ENCODE results near the gene SNHG17. TPM values are rescaled to one million over a fixed set of nuclear protein-coding genes. Genes with fewer than 3 reads are reported as not detected.
"Not testable (repeated sequence)": the region's sequence is repeated elsewhere in the genome, so short reads cannot be mapped to it uniquely, and the experiment has no call there.

Gene SNHG17
- total RNA-seq, 2 donors from 2014 or later, result 15.8 to 43.5 TPM

DNA sequence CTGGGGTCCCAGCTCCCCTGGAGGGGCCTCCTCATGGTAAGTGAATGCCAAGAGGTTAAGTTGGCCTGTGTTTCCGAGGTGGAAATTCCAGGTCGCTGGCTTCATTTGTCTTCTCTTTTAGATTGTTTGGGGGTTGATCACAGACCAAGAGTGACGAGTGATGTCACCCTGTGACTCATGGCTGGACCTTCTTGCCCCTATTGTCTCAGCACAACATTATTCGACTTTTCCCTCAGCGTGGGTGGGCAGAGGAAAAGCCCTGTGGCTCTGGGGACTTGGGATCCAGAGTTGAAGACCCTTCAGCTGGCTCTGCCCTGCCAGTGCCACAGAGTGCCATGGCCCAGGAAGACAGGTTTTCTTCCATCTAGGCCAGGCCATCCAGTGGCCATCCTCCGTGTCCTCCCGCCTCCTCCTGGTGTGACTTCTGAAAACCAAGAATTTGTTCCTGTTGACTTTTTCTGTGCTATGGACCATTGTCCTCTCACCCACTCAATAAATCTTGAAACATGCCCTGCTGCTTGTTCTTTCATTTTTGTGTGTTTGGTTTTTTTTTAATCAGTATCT is 15.4 kb upstream of the SNHG17 start:
- DNase-seq, result no peak
- intact Hi-C loops (cut with DNase I, micrococcal nuclease), result no loop called here
- no peak for ATAC-seq

DNA sequence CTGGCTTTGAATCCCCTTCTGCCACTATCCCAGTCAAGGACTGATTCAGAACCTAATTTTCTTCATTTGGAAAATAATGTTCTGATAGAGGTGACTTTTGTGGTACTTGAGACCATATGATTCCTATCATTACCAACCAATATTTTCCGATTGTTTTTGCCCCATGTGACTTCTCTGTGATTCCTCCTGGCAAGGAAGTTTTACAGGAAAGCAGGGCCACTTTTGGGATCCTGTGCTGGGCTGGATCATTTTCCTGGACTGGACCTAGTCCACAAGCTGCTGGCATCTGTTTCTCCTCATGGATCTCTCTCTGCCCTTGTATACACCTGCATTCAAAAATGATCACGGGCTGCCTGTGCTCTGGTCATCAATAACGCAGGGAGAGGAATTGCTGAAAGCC is 13.9 kb upstream of the SNHG17 start:
- ATAC-seq (no peak), DNase-seq (no peak)
- intact Hi-C loops (cut with DNase I, micrococcal nuclease), result no loop called here

DNA sequence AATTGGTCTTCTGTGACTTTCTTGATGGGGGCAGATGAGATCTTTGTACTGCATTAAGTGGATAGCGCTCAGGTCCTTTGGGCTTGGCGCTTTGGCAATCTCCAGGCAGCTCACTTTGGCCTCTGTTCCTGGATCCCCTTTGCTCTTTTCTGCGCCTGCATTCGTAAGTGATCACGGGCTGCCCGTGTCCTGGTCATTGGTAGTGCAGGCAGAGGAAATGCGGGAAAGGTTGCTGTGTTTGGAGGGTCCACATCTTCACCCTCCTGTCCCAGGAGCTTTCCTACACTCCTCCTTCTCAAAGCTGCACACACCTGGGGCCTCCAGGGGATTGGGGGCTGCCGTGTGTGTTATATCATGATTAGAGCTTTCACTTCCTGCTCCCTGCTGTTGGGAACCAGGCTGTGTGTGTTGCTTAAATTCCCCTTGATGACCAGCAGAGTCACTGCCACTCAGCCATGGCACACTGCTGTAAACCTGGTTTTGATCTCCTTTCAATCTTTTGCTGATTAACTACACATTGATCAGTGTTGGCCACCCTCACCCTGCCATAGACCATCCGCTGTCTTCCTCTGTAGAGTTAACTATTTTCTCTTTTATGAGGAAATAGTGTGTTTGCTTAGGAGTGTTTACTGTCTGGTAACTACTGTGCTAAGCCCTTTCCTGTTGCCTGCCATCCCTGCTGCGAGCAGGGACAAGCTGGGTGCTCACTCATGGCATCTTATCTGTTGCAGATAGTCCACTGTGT is 13.0 kb upstream of the SNHG17 start:
- DNase-seq (peak in 1 of 2 donors; percentile 17), ATAC-seq (peak; percentile 64)
- intact Hi-C loops (cut with DNase I, micrococcal nuclease), result no loop called here

DNA sequence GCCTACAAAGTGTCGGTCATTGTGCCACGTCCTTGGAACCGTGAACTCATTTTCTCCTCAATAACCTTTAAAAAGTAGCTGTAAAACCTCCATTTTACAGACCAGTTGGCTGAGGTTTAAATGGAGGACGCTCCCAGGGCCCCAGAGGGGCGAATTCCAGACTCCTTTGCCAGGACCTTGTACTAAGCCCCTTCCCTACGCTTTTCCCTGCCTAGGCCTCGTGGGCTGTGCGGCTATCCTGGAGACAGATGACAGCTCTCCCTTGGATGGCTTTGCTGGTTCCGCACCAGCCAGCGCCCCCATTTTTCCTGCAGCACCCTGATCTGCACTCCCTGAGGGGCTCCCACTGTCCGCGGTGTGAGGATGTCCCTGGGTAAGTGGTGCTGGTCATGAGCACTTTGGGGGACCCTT is 12.1 kb upstream of the SNHG17 start:
- DNase-seq (no peak), ATAC-seq (peak; percentile 10)
- intact Hi-C loops (cut with DNase I, micrococcal nuclease), result no loop called here

DNA sequence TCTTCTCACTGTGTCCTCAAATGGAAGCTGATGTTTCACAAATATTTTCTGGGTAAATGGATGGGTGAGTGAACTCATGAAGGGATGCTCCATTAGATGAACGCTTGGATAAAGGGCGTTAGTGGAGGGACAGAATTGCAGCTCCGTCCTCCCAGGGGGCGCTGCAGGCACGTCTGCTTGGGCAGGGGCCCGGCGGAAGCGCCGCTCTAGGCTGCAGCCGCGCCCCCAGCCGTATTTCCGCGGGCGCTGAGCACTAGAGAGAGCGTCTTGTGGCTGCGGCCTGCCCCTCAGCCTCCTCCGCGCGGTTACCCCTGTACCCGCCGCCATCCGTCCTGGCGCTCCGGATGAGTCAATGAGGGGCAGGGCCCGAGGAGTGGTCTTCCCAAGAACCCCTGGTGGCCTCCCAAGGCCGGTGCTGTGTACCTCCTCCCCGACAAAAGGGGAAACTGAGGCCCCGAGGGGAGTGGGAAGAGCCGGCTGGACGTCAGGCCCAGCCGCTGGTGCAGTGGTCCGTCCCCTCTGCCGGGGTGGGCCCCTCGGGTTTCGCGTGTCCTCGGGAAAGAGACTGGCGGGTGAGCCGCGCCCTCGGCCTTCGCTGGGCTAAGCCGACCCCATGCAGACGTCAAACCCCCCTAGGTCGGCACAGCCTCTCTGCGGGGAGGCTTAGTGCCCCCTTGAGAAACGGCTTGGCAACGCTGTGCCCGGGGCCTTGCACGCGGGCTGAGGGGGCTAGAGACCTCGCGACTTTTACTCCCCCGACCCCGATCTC is 11.5 kb upstream of the SNHG17 start:
- ATAC-seq (peak; percentile 89), DNase-seq (peak; percentile 89 to 98)
- intact Hi-C loops (cut with DNase I, micrococcal nuclease), result no loop called here

DNA sequence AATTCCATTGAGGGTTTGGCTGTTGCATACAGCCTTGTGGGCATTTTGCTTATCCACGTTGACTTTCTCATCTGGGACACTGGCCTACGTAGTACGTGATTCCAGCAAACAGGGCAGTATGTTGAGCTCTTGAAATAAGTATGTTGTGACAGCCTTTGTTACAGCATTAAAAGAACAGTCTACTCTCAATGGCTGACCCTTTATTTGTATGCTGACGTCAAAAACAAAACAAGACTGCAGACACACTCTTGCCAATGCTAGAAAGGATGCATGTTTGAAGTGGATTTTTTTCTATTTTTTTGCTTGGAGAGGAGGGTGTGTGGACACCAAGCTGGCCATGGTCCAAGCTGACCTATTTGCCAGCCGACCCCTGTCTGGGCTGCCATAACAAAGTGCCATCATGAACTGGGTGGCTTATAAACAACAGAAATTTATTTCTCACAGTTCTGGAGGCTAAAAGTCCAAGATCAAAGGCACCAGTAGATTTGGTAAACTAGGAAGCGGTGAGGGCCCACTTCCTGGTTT is 10.8 kb upstream of the SNHG17 start:
- DNase-seq (no peak), ATAC-seq (no peak)
- intact Hi-C loops (cut with DNase I, micrococcal nuclease), result no loop called here

DNA sequence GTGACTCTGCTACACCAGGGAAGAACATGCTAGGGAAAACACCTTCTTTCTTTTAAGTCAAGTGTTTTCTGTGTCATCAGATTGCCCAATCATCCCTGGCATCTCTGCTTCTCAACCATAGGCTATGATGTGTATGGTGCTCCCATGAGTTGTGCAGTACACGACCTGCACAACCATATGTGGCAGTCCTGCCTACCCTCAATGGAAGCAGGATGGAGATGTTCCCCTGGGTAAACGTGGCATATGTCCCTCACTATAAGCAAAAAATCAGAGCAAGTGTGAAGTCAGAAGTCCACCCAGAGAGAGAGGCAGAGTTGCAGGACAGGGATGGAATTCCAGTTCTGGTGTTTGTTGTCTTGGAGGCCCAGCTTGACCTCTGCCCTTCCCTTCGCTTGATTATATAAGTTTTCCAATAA is 10.3 kb upstream of the SNHG17 start:
- ATAC-seq (no peak), DNase-seq (no peak)
- intact Hi-C loops (cut with DNase I, micrococcal nuclease), result no loop called here

DNA sequence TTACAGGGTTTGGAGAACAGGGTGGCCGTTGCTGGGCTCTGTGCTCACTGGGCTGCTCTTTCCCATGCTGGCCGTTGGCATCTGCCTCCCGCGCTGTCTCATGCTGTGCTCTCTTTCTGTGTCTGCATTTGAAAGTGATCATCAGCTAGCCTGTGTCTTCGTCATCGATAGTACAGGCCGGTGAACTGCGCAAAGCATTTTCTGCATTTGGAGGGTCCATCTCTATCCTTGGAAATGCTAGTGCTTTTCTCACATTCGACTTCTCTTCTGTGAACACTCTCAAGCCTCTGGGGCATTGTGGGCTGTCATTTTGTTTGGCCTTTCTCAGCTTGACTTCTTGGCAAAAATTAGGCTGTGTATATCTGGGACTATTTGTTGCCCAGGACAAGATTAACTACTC is 6.8 kb upstream of the SNHG17 start:
- intact Hi-C loops (cut with DNase I, micrococcal nuclease), result no loop called here
- ATAC-seq (no peak), DNase-seq (no peak)

DNA sequence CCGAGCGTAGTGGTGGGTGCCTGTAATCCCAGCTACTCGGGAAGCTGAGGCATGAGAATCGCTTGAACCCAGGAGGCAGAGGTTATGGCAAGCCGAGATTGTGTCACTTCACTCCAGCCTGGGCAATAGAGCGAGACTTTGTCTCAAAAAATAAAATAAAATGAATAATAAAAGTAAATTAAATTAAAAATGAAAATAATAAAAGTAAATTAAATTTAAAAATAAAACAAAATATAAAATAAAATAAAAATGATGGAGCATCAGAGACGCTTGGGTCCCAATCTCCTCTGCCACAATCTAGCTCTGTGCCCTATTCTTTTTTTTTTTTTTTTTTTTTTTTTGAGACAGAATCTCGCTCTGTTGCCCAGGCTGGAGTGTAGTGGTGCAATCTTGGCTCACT is 6.0 kb upstream of the SNHG17 start:
- ATAC-seq; intact Hi-C loops (cut with DNase I, micrococcal nuclease); DNase-seq: not testable (repeated sequence)

DNA sequence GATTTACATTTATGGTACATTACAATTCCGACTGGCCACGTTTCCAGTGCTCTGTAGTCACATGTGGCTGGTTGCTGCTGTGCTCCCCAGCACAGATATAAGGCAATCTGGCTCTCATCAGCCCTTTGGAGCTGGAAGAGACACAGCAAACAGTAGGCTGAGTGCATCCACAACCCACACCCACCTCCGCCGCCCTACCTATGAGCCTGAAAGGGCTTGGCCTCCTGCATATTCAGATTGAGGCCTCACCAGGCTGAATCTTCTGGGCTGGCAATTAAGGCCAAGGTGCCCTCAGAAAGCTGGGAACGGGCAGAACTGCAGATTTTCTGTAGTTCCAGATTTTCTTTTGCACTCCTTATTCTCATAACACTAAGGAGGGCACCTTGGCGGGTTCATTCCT is 2.7 kb upstream of the SNHG17 start:
- intact Hi-C loops (cut with DNase I, micrococcal nuclease), result no loop called here
- no peak for DNase-seq

DNA sequence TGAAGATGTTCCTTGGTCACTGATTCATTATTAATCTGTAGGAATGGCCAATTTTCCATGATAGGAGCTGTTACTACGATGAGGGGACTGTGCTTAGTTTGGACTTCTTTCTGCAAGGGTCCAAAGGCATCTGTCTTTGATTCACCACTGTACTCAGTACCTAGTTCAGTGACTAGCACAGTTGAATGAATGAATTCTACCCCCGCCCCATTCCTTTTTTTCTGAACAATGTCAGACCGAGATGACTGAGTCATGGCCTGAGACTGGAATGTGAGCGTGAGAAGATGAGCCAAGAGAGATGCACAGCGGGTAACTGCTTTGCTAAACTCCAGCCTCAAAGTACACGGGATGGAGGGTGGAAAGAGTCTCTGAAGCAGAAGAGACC is 419 bp upstream of the SNHG17 start:
- intact Hi-C loops (cut with DNase I, micrococcal nuclease), result no loop called here
- no peak for ATAC-seq
- DNase-seq, result no peak

More for the DNA sequence above, 2.7 kb upstream of the SNHG17 start:
- no peak for ATAC-seq

DNA sequence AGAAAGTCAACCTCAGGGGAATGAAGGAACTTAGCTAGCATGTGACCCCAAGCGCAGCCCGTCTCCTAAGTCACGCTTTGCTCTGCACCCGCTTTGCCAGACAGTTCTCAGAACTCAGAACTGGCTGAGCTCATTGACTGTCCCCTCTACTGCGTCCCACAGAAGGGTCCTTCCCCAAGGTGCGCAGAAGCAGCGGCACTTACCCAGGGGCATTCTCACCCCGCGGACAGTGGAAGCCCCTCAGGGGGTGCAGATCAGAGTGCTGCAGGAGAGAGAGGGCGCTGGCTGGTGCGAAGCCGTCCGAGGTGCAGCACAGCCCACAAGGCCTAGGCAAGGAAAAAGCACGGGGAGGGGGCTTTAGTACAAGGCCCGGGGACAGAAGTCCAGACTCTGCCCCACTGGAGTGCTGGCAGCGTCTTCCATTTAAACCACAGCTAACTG is 807 bp downstream of the SNHG17 start:
- DNase-seq (peak in 1 of 2 donors; percentile 30), ATAC-seq (peak; percentile 52)
- intact Hi-C loops (cut with DNase I, micrococcal nuclease), result no loop called here

DNA sequence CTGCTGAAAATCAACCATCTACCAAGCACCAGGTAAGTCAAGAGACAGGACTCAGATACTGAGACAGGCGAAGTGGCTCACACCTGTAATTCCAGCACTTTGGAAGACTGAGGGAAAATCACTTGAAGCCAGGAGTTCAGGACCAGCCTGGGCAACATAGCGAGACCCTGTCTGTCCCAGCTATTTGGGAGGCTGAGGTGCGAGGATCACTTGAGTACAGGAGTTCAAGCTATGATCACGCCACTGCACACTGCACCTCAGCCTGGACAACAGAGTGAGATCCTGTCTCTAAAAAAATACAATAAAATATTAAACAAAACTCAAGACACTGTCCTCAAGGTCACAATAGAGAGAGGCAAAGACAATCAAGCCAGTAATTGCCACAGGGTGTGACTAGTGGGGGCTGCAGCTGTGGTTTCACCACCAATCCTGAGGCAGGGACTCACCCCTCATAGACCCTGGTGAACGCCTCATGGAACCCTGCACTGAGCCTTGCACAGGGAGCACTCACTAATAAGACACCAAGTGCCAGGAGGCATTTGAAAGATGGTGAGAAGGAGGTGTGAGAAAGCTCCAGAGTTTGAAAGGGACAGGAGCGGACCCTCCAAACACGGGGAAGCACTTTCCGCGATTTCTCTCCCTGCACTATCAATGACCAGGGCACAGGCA is 1.7 kb downstream of the SNHG17 start:
- intact Hi-C loops (cut with DNase I, micrococcal nuclease), result no loop called here
- DNase-seq (no peak), ATAC-seq (no peak)

DNA sequence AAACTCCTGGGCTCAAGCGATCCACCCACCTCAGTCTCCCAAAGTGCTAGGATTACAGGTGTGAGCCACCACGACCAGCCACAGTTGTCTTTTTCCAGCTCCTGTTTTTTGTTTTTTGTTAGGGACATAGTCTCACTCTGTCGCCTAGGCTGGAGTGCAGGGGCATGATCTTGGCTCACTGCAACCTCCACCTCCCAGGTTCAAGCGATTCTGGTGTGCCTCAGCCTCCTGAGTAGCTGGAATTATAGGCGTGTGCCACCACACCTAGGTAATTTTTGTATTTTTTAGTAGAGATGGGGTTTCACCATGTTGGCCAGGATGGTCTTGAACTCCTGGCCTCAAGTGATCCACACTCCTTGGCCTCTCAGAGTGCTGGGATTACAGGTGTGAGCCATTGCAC is 2.3 kb downstream of the SNHG17 start:
- intact Hi-C loops (cut with DNase I, micrococcal nuclease); ATAC-seq; DNase-seq: not testable (repeated sequence)

DNA sequence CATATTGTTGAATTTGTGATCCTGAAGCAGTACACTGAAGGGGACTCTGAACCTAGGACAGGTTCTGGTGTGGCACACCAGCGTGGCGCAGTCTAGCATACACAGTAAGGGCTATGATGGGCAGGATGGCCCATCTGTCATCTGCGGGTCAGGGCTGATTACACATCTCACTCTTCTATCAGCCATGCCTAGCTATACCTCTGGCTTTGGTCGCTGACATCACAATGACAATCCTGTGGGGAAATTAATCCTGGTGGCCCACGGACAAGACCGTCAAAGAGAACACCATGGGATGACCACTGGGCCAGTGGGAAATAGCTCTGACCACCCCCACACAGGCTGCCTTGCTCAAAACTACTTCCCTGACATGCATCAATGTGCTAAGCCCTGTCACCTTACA is 2.8 kb downstream of the SNHG17 start:
- ATAC-seq, result no peak
- intact Hi-C loops (cut with DNase I, micrococcal nuclease), result no loop called here
- no peak for DNase-seq

DNA sequence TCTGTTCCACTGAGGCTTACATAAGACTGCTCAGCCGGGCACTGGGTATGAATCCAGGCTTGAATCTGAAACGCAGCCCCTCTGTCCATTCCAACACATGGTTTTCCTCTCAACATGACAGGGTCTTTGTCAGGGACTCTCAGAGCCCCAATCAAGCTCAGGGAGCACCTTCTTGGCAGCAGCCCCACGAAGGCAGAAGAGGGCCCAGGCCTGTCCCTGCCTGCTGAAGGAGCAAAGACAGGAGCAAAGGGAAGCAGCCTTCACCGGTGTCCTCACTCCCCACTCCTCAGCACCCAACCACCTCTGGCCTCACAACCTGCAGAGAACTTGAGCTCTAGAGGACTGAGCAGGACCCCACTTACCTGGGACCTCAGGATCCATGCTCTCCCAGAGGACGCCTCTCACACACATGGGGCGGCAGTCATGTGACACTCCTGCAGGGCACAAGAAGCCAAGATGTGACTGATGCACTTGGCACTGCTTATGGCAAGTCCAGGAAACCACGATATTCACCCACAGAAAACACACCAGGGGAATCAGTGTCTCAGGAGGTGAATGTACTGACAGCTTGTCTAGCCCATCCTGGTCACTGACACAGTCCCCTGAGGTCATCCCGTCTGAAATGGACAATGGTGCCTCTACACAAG is 4.3 kb downstream of the SNHG17 start:
- ATAC-seq (no peak), DNase-seq (no peak)
- intact Hi-C loops (cut with DNase I, micrococcal nuclease), result no loop called here

DNA sequence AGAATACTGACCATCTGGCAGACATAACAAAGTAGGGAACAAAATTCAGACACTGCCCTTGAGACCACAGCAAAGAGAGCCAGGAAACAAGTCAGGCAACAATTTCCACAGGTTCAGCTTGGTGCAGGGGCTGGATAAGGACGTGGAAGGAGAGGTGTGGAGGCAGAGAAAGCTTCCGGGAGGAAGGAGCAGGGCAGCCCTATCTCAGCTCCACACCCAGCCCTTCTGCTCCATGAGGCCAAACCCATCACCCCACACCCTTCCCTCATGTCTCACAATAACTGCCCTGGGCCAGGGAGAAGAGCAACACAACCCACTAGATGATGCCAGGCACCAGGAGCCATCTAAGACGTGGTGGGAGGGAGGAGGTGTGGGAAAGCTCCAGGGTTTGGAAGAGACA is 5.8 kb downstream of the SNHG17 start:
- intact Hi-C loops (cut with DNase I, micrococcal nuclease), result no loop called here
- DNase-seq, result no peak
- ATAC-seq, result peak; percentile 7

DNA sequence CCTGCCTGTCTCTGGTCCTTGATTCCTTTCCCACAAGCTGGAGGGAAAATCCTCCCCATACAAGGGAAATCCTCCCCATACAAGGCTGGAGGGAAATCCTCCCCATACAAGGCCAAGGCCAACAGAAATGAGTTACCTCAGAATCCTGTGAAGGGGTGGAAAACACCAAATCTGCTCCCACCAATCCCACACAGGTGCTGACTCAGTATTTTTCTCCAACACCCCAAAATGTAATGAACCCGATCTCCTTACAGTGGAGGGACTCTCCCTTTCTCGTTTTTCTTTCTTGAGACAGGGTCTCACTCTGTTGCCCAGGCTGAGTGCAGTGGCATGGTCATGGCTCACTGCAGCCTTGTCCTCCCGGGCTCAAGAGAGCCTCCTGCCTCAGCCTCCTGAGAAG is 6.3 kb downstream of the SNHG17 start:
- intact Hi-C loops (cut with DNase I, micrococcal nuclease), result no loop called here
- ATAC-seq (no peak), DNase-seq (no peak)

DNA sequence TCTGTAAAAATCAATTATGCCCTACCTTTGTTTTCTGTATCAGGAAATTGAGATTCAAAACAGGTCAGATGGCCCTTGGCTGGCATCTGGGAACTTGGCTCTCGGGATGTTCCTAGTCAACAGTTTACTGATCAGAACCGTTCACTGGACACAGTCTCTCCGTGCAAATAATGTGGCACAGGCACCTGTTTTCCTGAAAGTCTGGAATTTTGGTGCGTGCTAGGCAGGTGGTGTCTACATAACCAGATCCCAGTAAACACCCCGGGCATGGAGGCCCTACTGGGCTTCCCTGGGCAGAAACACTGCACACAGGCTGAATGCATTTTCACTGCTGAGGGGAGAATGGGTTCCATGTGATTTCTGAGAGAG is 7.5 kb downstream of the SNHG17 start:
- no peak for DNase-seq
- intact Hi-C loops (cut with DNase I, micrococcal nuclease), result no loop called here
- ATAC-seq, result no peak

All from left colon (tissue), 2 donors.